H1 (cell line): Measurements from ENCODE around the gene CNGA4. TPM values are rescaled to one million over a fixed set of nuclear protein-coding genes. Genes with fewer than 3 reads are reported as not detected.

Source experiments
- CTCF ChIA-PET: fragments of 300-600 bp; sonication (Branson Sonifier 250); formaldehyde crosslinking; loops from one replicate; lab custom pipeline; 2021; ENCODE audit not compliant: partially characterized antibody; lab: Charles Lee
- POLR2A ChIA-PET: fragments of 300-600 bp; sonication (Branson Sonifier 250); formaldehyde crosslinking; loops from one replicate; lab custom pipeline; 2021; ENCODE audit warnings: inconsistent platforms; ENCODE audit not compliant: partially characterized antibody; lab: Charles Lee
- DNase-seq, 2 experiments: peaks; one replicate each; pipeline versions ENCODE4 v3.0.0 to v3.0.0-alpha.2; 2010 to 2022; ENCODE audit warnings: low spot score in 2 of 2, low read depth in 1 of 2, mixed read lengths in 1 of 2
- FAIRE-seq: peaks from 2 replicates; lab custom pipeline; 2011; peaks lifted over from hg19 to GRCh38; lab: Jason Lieb, UNC
- H2AFZ ChIP-seq: 2 replicates; pipeline ENCODE4 v1.8.1; 2012; ENCODE audit warnings: low read length, inconsistent platforms
- H2AK5ac ChIP-seq: 2 replicates; pipeline ENCODE4 v1.6.1; 2013; ENCODE audit warnings: low read depth, low read length
- H2BK120ac ChIP-seq: replicated peaks from 2 replicates; pipeline ENCODE3; 2013; ENCODE audit warnings: low read depth, low read length, inconsistent platforms
- H2BK12ac ChIP-seq: 2 replicates; pipeline ENCODE4 v1.6.1; 2013; ENCODE audit warnings: low read depth, low read length
- H2BK15ac ChIP-seq: 2 replicates; pipeline ENCODE4 v1.6.1; 2013; ENCODE audit warnings: low read length
- H2BK20ac ChIP-seq: 2 replicates; pipeline ENCODE4 v1.6.1; 2013; ENCODE audit warnings: low read length
- H2BK5ac ChIP-seq: 2 replicates; pipeline ENCODE4 v1.6.1; 2013; ENCODE audit warnings: low read depth, low read length
- H3K14ac ChIP-seq: 2 replicates; pipeline ENCODE4 v1.6.1; 2013; ENCODE audit warnings: inconsistent platforms; ENCODE audit not compliant: insufficient read length
- H3K18ac ChIP-seq: 2 replicates; pipeline ENCODE4 v1.6.1; 2013; ENCODE audit warnings: low read length; ENCODE audit errors: extremely low read depth
- H3K23ac ChIP-seq: 2 replicates; pipeline ENCODE4 v1.6.1; 2013; ENCODE audit warnings: inconsistent platforms; ENCODE audit not compliant: insufficient read length
- H3K23me2 ChIP-seq: 2 replicates; pipeline ENCODE4 v1.6.1; 2013; ENCODE audit warnings: low read depth, low read length
- H3K27ac ChIP-seq: 2 replicates; pipeline ENCODE4 v1.6.1; 2011; ENCODE audit warnings: low read depth, low read length, inconsistent platforms
- H3K27me3 ChIP-seq, 4 experiments: replicated peaks in 1 of 4; 1 replicate in 1 of 4; 2 replicates in 3 of 4; pipeline versions ENCODE4 v1.6.1 to v1.8.1; 2011 to 2013; ENCODE audit warnings: low read length in 3 of 4, mild to moderate bottlenecking in 3 of 4, inconsistent platforms in 2 of 4, mixed read lengths in 2 of 4, moderate library complexity in 1 of 4; ENCODE audit not compliant: control insufficient read depth in 3 of 4, insufficient read depth in 3 of 4; ENCODE audit errors: extremely low read depth in 1 of 4
- H3K36me3 ChIP-seq, 4 experiments: 2 replicates each; pipeline versions ENCODE4 v1.6.1 to v1.8.1; 2011 to 2013; ENCODE audit warnings: mild to moderate bottlenecking in 4 of 4, low read length in 3 of 4, moderate library complexity in 2 of 4, control low read depth in 1 of 4, inconsistent platforms in 1 of 4; ENCODE audit not compliant: insufficient read depth in 4 of 4, control insufficient read depth in 2 of 4
- H3K4ac ChIP-seq: replicated peaks from 2 replicates; pipeline ENCODE3; 2013; ENCODE audit warnings: low read length, low read depth, mixed read lengths, inconsistent platforms; ENCODE audit not compliant: insufficient read length
- H3K4me1 ChIP-seq, 4 experiments: replicated peaks in 1 of 4; 1 replicate in 1 of 4; 2 replicates in 3 of 4; pipeline versions ENCODE4 v1.6.1 to v1.8.1; 2011 to 2013; ENCODE audit warnings: low read length in 3 of 4, inconsistent platforms in 2 of 4, mixed read lengths in 1 of 4; ENCODE audit not compliant: insufficient read depth in 4 of 4, control insufficient read depth in 3 of 4
- H3K4me2 ChIP-seq, 2 experiments: 2 replicates each; pipeline versions ENCODE4 v1.6.1 to v1.8.1; 2011 to 2013; ENCODE audit warnings: low read depth in 2 of 2, low read length in 2 of 2, control low read depth in 1 of 2, inconsistent platforms in 1 of 2, mild to moderate bottlenecking in 1 of 2; ENCODE audit not compliant: insufficient read depth in 1 of 2
- H3K4me3 ChIP-seq, 4 experiments: fragments of 200-600, 300-600 bp in 1 of 4; sonication (generic), shearing (Covaris generic), sonication (Bioruptor Twin) in 1 of 4; 2 replicates each; pipeline versions ENCODE4 v1.5.1 to v1.8.1; 2011 to 2016; ENCODE audit warnings: low read length in 4 of 4, low read depth in 3 of 4, control low read depth in 2 of 4, inconsistent platforms in 2 of 4, mild to moderate bottlenecking in 2 of 4, mixed read lengths in 1 of 4, moderate library complexity in 1 of 4; ENCODE audit not compliant: insufficient read depth in 2 of 4; ENCODE audit errors: extremely low read depth in 1 of 4
- H3K56ac ChIP-seq: replicated peaks from 2 replicates; pipeline ENCODE3; 2013; ENCODE audit warnings: low read depth, mild to moderate bottlenecking, mixed read lengths, low read length, inconsistent platforms; ENCODE audit not compliant: insufficient read length
- H3K79me1 ChIP-seq: 2 replicates; pipeline ENCODE4 v1.6.1; 2013; ENCODE audit warnings: low read depth, low read length, control low read depth
- H3K79me2 ChIP-seq, 2 experiments: 2 replicates each; pipeline versions ENCODE4 v1.6.1 to v1.8.1; 2012 to 2013; ENCODE audit warnings: low read length in 2 of 2, mild to moderate bottlenecking in 2 of 2, inconsistent platforms in 1 of 2; ENCODE audit not compliant: insufficient read depth in 2 of 2, control insufficient read depth in 1 of 2
- H3K9ac ChIP-seq, 4 experiments: replicated peaks in 1 of 4; 1 replicate in 1 of 4; 2 replicates in 3 of 4; pipeline versions ENCODE4 v1.6.1 to v1.8.1; 2011 to 2013; ENCODE audit warnings: low read depth in 3 of 4, low read length in 3 of 4, control low read depth in 2 of 4, mild to moderate bottlenecking in 2 of 4, moderate library complexity in 2 of 4, inconsistent platforms in 1 of 4; ENCODE audit errors: extremely low read depth in 1 of 4
- H3K9me3 ChIP-seq, 2 experiments: 2 replicates each; pipeline versions ENCODE4 v1.6.1 to v1.8.1; 2012 to 2013; ENCODE audit warnings: mild to moderate bottlenecking in 2 of 2, moderate library complexity in 2 of 2, control low read depth in 1 of 2, inconsistent platforms in 1 of 2, low read depth in 1 of 2, low read length in 1 of 2, mixed read lengths in 1 of 2; ENCODE audit not compliant: insufficient read depth in 2 of 2
- H4K20me1 ChIP-seq, 2 experiments: replicated peaks in 1 of 2; 2 replicates each; pipeline versions ENCODE3 to v1.8.1; 2011 to 2013; ENCODE audit warnings: inconsistent platforms in 2 of 2, low read length in 2 of 2, mild to moderate bottlenecking in 1 of 2; ENCODE audit not compliant: insufficient read depth in 2 of 2, control insufficient read depth in 1 of 2
- H4K5ac ChIP-seq: 2 replicates; pipeline ENCODE4 v1.6.1; 2013; ENCODE audit warnings: low read length, low read depth, mixed read lengths, inconsistent platforms; ENCODE audit not compliant: insufficient read length
- H4K8ac ChIP-seq: 2 replicates; pipeline ENCODE4 v1.8.0; 2013; ENCODE audit warnings: mild to moderate bottlenecking, moderate library complexity, low read length, inconsistent platforms; ENCODE audit not compliant: insufficient read depth; ENCODE audit errors: extremely low read depth
- H4K91ac ChIP-seq: replicated peaks from 2 replicates; pipeline ENCODE3; 2013; ENCODE audit warnings: low read length, mixed read lengths, inconsistent platforms; ENCODE audit not compliant: insufficient read length
- ASH2L ChIP-seq: fragments of 200-600, 300-600 bp; sonication (generic); IDR thresholded peaks from one replicate; pipeline ENCODE4 v1.7.1; 2017; ENCODE audit warnings: low read length
- CHD1 ChIP-seq: IDR thresholded peaks from 2 replicates; pipeline ENCODE4 v1.6.1; 2012; ENCODE audit warnings: low read depth, low read length, improper control_type of control experiment
- EP300 ChIP-seq, 2 experiments: IDR thresholded peaks; 1 replicate in 1 of 2; 2 replicates in 1 of 2; pipeline ENCODE4 v1.6.1; 2011 to 2012; ENCODE audit warnings: low read depth in 2 of 2, low read length in 2 of 2, mild to moderate bottlenecking in 2 of 2, borderline replicate concordance in 1 of 2, inconsistent platforms in 1 of 2, moderate library complexity in 1 of 2
- HDAC2 ChIP-seq, 2 experiments: fragments of 300-600 bp in 1 of 2; sonication (generic) in 1 of 2; IDR thresholded peaks; 2 replicates each; pipeline ENCODE4 v1.6.1; 2011 to 2012; ENCODE audit warnings: low read depth in 2 of 2, low read length in 2 of 2, mild to moderate bottlenecking in 2 of 2, moderate library complexity in 2 of 2, borderline replicate concordance in 1 of 2, inconsistent platforms in 1 of 2
- HDAC6 ChIP-seq: IDR thresholded peaks from one replicate; pipeline ENCODE4 v1.7.1; 2012; ENCODE audit warnings: low read depth, mild to moderate bottlenecking, inconsistent platforms, low read length, moderate library complexity
- KDM1A ChIP-seq: fragments of 200-600, 300-600 bp; sonication (generic); IDR thresholded peaks from 2 replicates; pipeline ENCODE4 v1.7.1; 2016; ENCODE audit warnings: mild to moderate bottlenecking, low read length, borderline replicate concordance
- KDM4A ChIP-seq: IDR thresholded peaks from one replicate; pipeline ENCODE4 v1.7.1; 2012; ENCODE audit warnings: low read depth, mild to moderate bottlenecking, moderate library complexity, low read length, inconsistent platforms; ENCODE audit not compliant: severe bottlenecking
- RAD21 ChIP-seq, 2 experiments: IDR thresholded peaks in 1 of 2; conservative IDR thresholded peaks in 1 of 2; 2 replicates each; pipeline ENCODE4 v1.6.1; 2011; ENCODE audit warnings: low read depth in 2 of 2, low read length in 2 of 2, improper control_type of control experiment in 1 of 2, inconsistent platforms in 1 of 2, mild to moderate bottlenecking in 1 of 2, moderate library complexity in 1 of 2
- SIX5 ChIP-seq: IDR thresholded peaks from 2 replicates; pipeline ENCODE4 v1.6.1; 2011; ENCODE audit warnings: mild to moderate bottlenecking, low read depth, low read length
- SUZ12 ChIP-seq: fragments of 200-600 bp; sonication (generic); IDR thresholded peaks from 2 replicates; pipeline ENCODE4 v1.6.1; 2012; ENCODE audit warnings: mild to moderate bottlenecking, inconsistent platforms, low read length, moderate library complexity, mixed read lengths
- WGBS, 2 experiments: shearing (Covaris generic) in 1 of 2; methylation state at CpG; one replicate each; pipeline versions ENCODE4 v1.1.6 to v1.1.7; 2013 to 2015; ENCODE audit warnings: low lambda C conversion rate in 2 of 2, mixed read lengths in 2 of 2, inconsistent platforms in 1 of 2, low coverage in 1 of 2, missing lambda C conversion rate in 1 of 2; ENCODE audit not compliant: insufficient replicate concordance in 2 of 2, insufficient coverage in 1 of 2, insufficient read length in 1 of 2; ENCODE audit errors: extremely low coverage in 1 of 2, missing lambda C conversion rate in 1 of 2; 5-methylcytosine and 5-hydroxymethylcytosine counted together
- polyA plus RNA-seq, 7 experiments: library from polyadenylated mRNA; depleted of rRNA in 3 of 7; stranded (reverse) in 5 of 7; unstranded in 2 of 7; fragments of >200 nt in 5 of 7; fragments of 200-250 nt in 2 of 7; gene quantifications; 1 replicate in 5 of 7; 2 replicates in 1 of 7; 4 replicates in 1 of 7; pipeline versions ENCODE4 v1.2.1 to v1.2.3, GENCODE V29; 2011 to 2013; ENCODE audit warnings: missing spikeins in 2 of 7, mixed read lengths in 2 of 7
- total RNA-seq: library from RNA; stranded (reverse); fragmentation: NEBNext Ultra II Directional; extraction: Animal tissue kit (Norgen Biotek cat#: 25700); gene quantifications from 2 replicates; pipeline ENCODE4 v1.2.1, GENCODE V29; 2021
- TF ChIP-seq, protein P1 (sequence below): IDR thresholded peaks from 2 replicates; pipeline ENCODE4 v1.6.1; 2011; ENCODE audit warnings: low read length, improper control_type of control experiment

Gene CNGA4
- total and polyA plus RNA-seq, 2 of the 8 experiments (the other 6 are each of a cell fraction or from before 2014, with no cell fraction given) = 0.29 TPM; not detected in 1

DNA sequence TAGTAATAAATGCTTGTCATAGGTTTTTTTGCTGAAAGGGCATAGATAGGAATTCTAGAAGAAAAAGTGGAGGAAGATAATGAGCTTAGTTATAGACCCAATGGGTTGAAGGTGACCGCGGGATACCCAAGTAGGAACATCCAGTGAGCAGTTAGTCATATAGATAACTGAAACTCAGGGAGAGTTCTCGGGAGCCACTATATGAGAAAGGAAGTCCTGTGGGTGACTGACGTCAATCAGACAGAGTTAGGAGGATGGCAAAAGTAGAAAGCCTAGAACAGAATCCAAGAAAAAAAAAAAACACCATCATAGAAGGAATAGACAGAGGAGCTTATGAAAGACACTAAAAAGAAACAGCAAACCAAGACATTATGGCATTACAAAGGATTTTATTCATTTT lies 1.6 kb upstream of the CNGA4 start:
- Histone ChIP-seq H4K20me1 (peaks cover 0 to 2% of the 10 kb centered on the region in 2 experiments), H4K5ac (no peak overlapping the region), H3K4ac (no peak overlapping the region), H3K4me1 (peaks cover 0 to 5% (median 2%) of the 10 kb centered on the region in 4 experiments; a peak in 2 of 7 replicates), H2BK12ac (no peak overlapping the region), H2BK5ac (no peak overlapping the region), H3K27me3 (0 out of 7 replicates have a peak, but pooled peaks cover 0 to 2% (median 0%) of the 10 kb centered on the region in 4 experiments), H3K23ac (no peak overlapping the region), H2BK120ac (no peak overlapping the region), H3K4me3 (no peak overlapping the region), H4K91ac (no peak overlapping the region), H3K56ac (no peak overlapping the region), H4K8ac (no peak overlapping the region), H3K4me2 (no peak overlapping the region), H3K9me3 (no peaks in the 10 kb centered on the region), H2BK15ac (no peak overlapping the region), H3K36me3 (no peaks in the 10 kb centered on the region), H3K14ac (no peak overlapping the region), H3K9ac (no peak overlapping the region), H2AK5ac (no peak overlapping the region), H3K18ac (no peak overlapping the region), H3K79me1 (peaks cover 2% of the 10 kb centered on the region; the same call in 1 of the 2 replicates), H2BK20ac (no peak overlapping the region), H3K27ac (no peak overlapping the region), H3K23me2 (peaks cover 9% of the 10 kb centered on the region), H2AFZ (no peak overlapping the region), H3K79me2 (peaks cover 3 to 20% of the 10 kb centered on the region in 2 experiments; a peak in 3 of 4 replicates)
- DNase-seq = no peak
- WGBS, 2 experiments = 95% methylated on average over 4 of the region's 4 CpGs; no CpG with 5 or more reads in 1 of the 2 experiments
- CTCF ChIA-PET = interaction anchor here (0.6 to 7.1 kb wide), 10 partner anchors 9 to 209 kb away, joined by 3 to 51 read pairs (median 5); partner anchors contain the start of gene CCKBR
- POLR2A ChIA-PET = interaction anchor here (0.5 to 1.2 kb wide), 2 partner anchors 23 to 115 kb away, joined by 3 read pairs; no protein-coding TSS in a partner anchor
- FAIRE-seq = no peak
- no peak for TF ChIP-seq HDAC6
- no peak for TF ChIP-seq SIX5
- TF ChIP-seq KDM4A = no peak
- no peak for TF ChIP-seq EP300 (IDR thresholded peaks at IDR 0.05; ENCODE audit: borderline replicate concordance in 1 of 2, low read depth in 2 of 2, low read length in 2 of 2)
- no peak for TF ChIP-seq SUZ12
- no peak for TF ChIP-seq RAD21 (IDR thresholded peaks at IDR 0.05 in 1 of 2, conservative IDR thresholded peaks at IDR 0.05 in 1 of 2; ENCODE audit: low read depth in 2 of 2, low read length in 2 of 2)
- TF ChIP-seq, protein P1, sequence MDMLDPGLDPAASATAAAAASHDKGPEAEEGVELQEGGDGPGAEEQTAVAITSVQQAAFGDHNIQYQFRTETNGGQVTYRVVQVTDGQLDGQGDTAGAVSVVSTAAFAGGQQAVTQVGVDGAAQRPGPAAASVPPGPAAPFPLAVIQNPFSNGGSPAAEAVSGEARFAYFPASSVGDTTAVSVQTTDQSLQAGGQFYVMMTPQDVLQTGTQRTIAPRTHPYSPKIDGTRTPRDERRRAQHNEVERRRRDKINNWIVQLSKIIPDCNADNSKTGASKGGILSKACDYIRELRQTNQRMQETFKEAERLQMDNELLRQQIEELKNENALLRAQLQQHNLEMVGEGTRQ = no peak
- no peak for TF ChIP-seq ASH2L
- no peak for TF ChIP-seq KDM1A
- TF ChIP-seq CHD1 = no peak
- TF ChIP-seq HDAC2 (IDR thresholded peaks at IDR 0.05; ENCODE audit: borderline replicate concordance in 1 of 2, low read depth in 2 of 2, low read length in 2 of 2) = no peak
